ENCODE measurements around the gene LRP1.

Gene LRP1

GRCh38 chr12:57237932-57238853 lies 109.9 kb downstream of the LRP1 start (continued):
- TF ChIP-seq POU6F1 (CRISPR knock-in tag; IDR thresholded peaks at IDR 0.05; ENCODE audit: borderline replicate concordance, low read depth): no peak
- TF ChIP-seq RARB (CRISPR knock-in tag; IDR thresholded peaks at IDR 0.05): no peak
- no peak for TF ChIP-seq ZFP3 (CRISPR knock-in tag; IDR thresholded peaks at IDR 0.05)
- TF ChIP-seq PATZ1 (CRISPR knock-in tag; IDR thresholded peaks at IDR 0.05; ENCODE audit: borderline replicate concordance): no peak
- TF ChIP-seq CSDC2 (CRISPR knock-in tag; IDR thresholded peaks at IDR 0.05): no peak

GRCh38 chr12:57238854-57239554 lies 110.7 kb downstream of the LRP1 start:
- ATAC-seq: peak; percentile 77
- peak; percentile 69; the same call in 1 of the 2 replicates for TF ChIP-seq ZFP3 (CRISPR knock-in tag; IDR thresholded peaks at IDR 0.05)
- TF ChIP-seq ESRRG (CRISPR knock-in tag; IDR thresholded peaks at IDR 0.05): no peak
- no peak for TF ChIP-seq ZNF70 (CRISPR knock-in tag; IDR thresholded peaks at IDR 0.05)
- no peak for TF ChIP-seq CSRNP3 (CRISPR knock-in tag; IDR thresholded peaks at IDR 0.05)
- TF ChIP-seq TOX (CRISPR knock-in tag; IDR thresholded peaks at IDR 0.05; ENCODE audit: borderline replicate concordance): no peak
- peak; percentile 66; the same call in 1 of the 2 replicates for TF ChIP-seq TSHZ2 (CRISPR knock-in tag; IDR thresholded peaks at IDR 0.05)
- no peak for TF ChIP-seq CREB5 (CRISPR knock-in tag; IDR thresholded peaks at IDR 0.05; ENCODE audit: low read depth)
- TF ChIP-seq ARNTL (CRISPR knock-in tag; IDR thresholded peaks at IDR 0.05; ENCODE audit: borderline replicate concordance, low read depth): no peak

- ATAC-seq: peak; percentile 8
- TF ChIP-seq CREB5 (CRISPR knock-in tag; IDR thresholded peaks at IDR 0.05; ENCODE audit: low read depth) (no peak), BACH2 (CRISPR knock-in tag; IDR thresholded peaks at IDR 0.05; ENCODE audit: borderline replicate concordance) (no peak), SNAI2 (CRISPR knock-in tag; IDR thresholded peaks at IDR 0.05) (no peak), POU6F1 (CRISPR knock-in tag; IDR thresholded peaks at IDR 0.05; ENCODE audit: borderline replicate concordance, low read depth) (no peak), ZFP30 (CRISPR knock-in tag; IDR thresholded peaks at IDR 0.05) (no peak), RARB (CRISPR knock-in tag; IDR thresholded peaks at IDR 0.05) (no peak), CSRNP3 (CRISPR knock-in tag; IDR thresholded peaks at IDR 0.05) (no peak), ARNTL (CRISPR knock-in tag; IDR thresholded peaks at IDR 0.05; ENCODE audit: borderline replicate concordance, low read depth) (no peak), TSHZ2 (CRISPR knock-in tag; IDR thresholded peaks at IDR 0.05) (no peak)
Measured at GRCh38 chr12:57239587-57240065, 111.3 kb downstream of the LRP1 start.
